ENCODE results near the gene CEACAM18.

CEACAM18 gene

GRCh38 chr19:51535535-51535934 lies 57.2 kb downstream of the CEACAM18 start:
- Histone ChIP-seq H3K4me3 (ENCODE audit: insufficient read length, low read depth) (no peak overlapping the region), H3K36me3 (ENCODE audit: insufficient read depth, insufficient read length, low read length) (no peaks in the 10 kb centered on the region), H3K4me1 (ENCODE audit: insufficient read depth, insufficient read length) (no peaks in the 10 kb centered on the region), H3K9ac (ENCODE audit: insufficient read length, low read depth) (no peak overlapping the region), H3K27me3 (ENCODE audit: insufficient read depth, insufficient read length) (no peaks in the 10 kb centered on the region), H3K9me3 (ENCODE audit: insufficient read depth, low read length) (no peaks in the 10 kb centered on the region)
- no peak for DNase-seq (ENCODE audit: low read depth, low spot score)
- TF ChIP-seq ZNF274 (IDR thresholded peaks at IDR 0.05; ENCODE audit: low read depth, low read length) (no peak), YY1 (IDR thresholded peaks at IDR 0.05; ENCODE audit: insufficient read depth, insufficient read length) (no peak), SUZ12 (IDR thresholded peaks at IDR 0.05; ENCODE audit: extremely low read depth, insufficient read depth, insufficient read length) (no peak)

GRCh38 chr19:51539821-51540366 lies 61.6 kb downstream of the CEACAM18 start:
- no peaks in the 10 kb centered on the region for H3K4me1 ChIP-seq (ENCODE audit: insufficient read depth, insufficient read length)
- DNase-seq (ENCODE audit: low read depth, low spot score) = no peak
- no peaks in the 10 kb centered on the region for H3K9me3 ChIP-seq (ENCODE audit: insufficient read depth, low read length)
- no peak for TF ChIP-seq YY1 (IDR thresholded peaks at IDR 0.05; ENCODE audit: insufficient read depth, insufficient read length)
- TF ChIP-seq ZNF274 (IDR thresholded peaks at IDR 0.05; ENCODE audit: low read depth, low read length) = no peak
- TF ChIP-seq SUZ12 (IDR thresholded peaks at IDR 0.05; ENCODE audit: extremely low read depth, insufficient read depth, insufficient read length) = no peak
- no peaks in the 10 kb centered on the region for H3K36me3 ChIP-seq (ENCODE audit: insufficient read depth, insufficient read length, low read length)
- H3K4me3 ChIP-seq (ENCODE audit: insufficient read length, low read depth) = no peak overlapping the region
- H3K27me3 ChIP-seq (ENCODE audit: insufficient read depth, insufficient read length) = no peaks in the 10 kb centered on the region
- no peak overlapping the region for H3K9ac ChIP-seq (ENCODE audit: insufficient read length, low read depth)
